ENCODE measurements around the gene CD82.

CD82 gene

GRCh38 chr11:44618561-44619425 is 53.3 kb downstream of the CD82 start:
- Histone ChIP-seq H3K27me3 (no peaks in the 10 kb centered on the region), H3K9me3 (no peaks in the 10 kb centered on the region), H3K4me1 (ENCODE audit: control insufficient read depth in 1 of 2, insufficient read depth in 1 of 2, low read depth in 1 of 2, low read length in 1 of 2) (peaks cover 27 to 33% of the 10 kb centered on the region in 2 experiments), H3K4me3 (ENCODE audit: low read depth in 1 of 2, low read length in 1 of 2) (no peak overlapping the region), H3K36me3 (peaks cover 76% of the 10 kb centered on the region), H3K27ac (no peak overlapping the region)
- TF ChIP-seq CTCF (IDR thresholded peaks at IDR 0.05) = no peak

GRCh38 chr11:44620328-44620725 is 54.9 kb downstream of the CD82 start:
- no peaks in the 10 kb centered on the region for H3K9me3 ChIP-seq
- H3K27me3 ChIP-seq = no peaks in the 10 kb centered on the region
- H3K36me3 ChIP-seq = peaks cover 63% of the 10 kb centered on the region
- H3K27ac ChIP-seq = no peak overlapping the region
- H3K4me1 ChIP-seq (ENCODE audit: control insufficient read depth in 1 of 2, insufficient read depth in 1 of 2, low read depth in 1 of 2, low read length in 1 of 2) = peaks cover 39 to 44% of the 10 kb centered on the region in 2 experiments
- TF ChIP-seq CTCF (IDR thresholded peaks at IDR 0.05) = no peak
- no peak overlapping the region for H3K4me3 ChIP-seq (ENCODE audit: low read depth in 1 of 2, low read length in 1 of 2)

GRCh38 chr11:44621140-44621681 is 55.7 kb downstream of the CD82 start:
- no peaks in the 10 kb centered on the region for H3K9me3 ChIP-seq
- H3K27ac ChIP-seq = no peak overlapping the region
- peaks cover 54% of the 10 kb centered on the region for H3K36me3 ChIP-seq
- no peak overlapping the region for H3K4me3 ChIP-seq (ENCODE audit: low read depth in 1 of 2, low read length in 1 of 2)
- H3K27me3 ChIP-seq = no peaks in the 10 kb centered on the region
- TF ChIP-seq CTCF (IDR thresholded peaks at IDR 0.05) = peak; percentile 70
- peaks cover 48 to 53% of the 10 kb centered on the region in 2 experiments for H3K4me1 ChIP-seq (ENCODE audit: control insufficient read depth in 1 of 2, insufficient read depth in 1 of 2, low read depth in 1 of 2, low read length in 1 of 2)

DNA sequence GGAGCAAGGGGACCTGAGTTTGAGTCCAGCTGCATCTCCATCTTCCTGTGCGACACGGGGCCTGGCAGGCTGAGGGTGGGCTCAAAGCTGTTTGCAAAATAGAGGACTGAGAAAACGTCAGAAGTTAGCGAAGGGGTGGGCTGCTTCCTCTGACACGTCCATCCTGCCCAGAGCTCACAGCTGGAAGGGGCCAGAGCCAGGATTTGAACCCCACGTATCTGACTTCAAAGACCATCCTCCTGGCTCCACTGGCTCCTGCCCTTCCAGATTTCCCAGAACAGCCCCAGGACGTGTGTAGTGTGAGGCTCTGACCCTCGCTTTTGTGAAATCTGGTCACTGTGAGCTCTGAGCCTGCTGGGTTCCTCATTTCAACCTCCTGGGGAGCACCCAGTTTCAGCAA is 56.3 kb downstream of the CD82 start:
- H3K4me3 ChIP-seq (ENCODE audit: low read depth in 1 of 2, low read length in 1 of 2) = no peak overlapping the region
- H3K4me1 ChIP-seq (ENCODE audit: control insufficient read depth in 1 of 2, insufficient read depth in 1 of 2, low read depth in 1 of 2, low read length in 1 of 2) = peaks cover 53 to 59% of the 10 kb centered on the region in 2 experiments
- H3K9me3 ChIP-seq = no peaks in the 10 kb centered on the region
- H3K27me3 ChIP-seq = no peaks in the 10 kb centered on the region
- H3K36me3 ChIP-seq = peaks cover 48% of the 10 kb centered on the region
- TF ChIP-seq CTCF (IDR thresholded peaks at IDR 0.05) = no peak
- peak overlapping the region; percentile 30 for H3K27ac ChIP-seq

DNA sequence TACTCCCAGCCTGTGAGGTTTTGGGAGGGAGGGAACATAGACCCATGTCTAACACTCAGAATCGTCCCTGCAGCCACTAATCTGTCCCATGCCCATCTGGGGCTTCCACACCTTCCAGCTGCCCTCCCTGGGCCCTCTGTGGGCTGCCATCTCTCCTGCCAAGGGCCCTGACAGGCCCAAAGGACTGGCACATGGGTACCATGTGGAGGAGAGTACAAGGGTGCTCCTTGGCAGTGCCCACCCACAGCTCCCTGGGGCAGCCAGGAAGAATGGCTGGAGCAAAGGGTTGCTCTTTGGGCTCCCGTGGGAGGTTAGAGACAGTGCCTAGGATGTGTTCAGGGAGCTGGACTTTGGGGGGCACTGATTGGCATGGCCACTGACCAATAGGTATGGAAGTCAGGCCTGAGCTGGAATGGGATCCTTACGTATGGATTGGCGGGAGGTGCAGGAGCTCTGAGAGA is 56.8 kb downstream of the CD82 start:
- no peaks in the 10 kb centered on the region for H3K27me3 ChIP-seq
- no peaks in the 10 kb centered on the region for H3K9me3 ChIP-seq

More for the DNA sequence above, 56.8 kb downstream of the CD82 start:
- Histone ChIP-seq H3K4me3 (ENCODE audit: low read depth in 1 of 2, low read length in 1 of 2) (no peak overlapping the region), H3K36me3 (peaks cover 44% of the 10 kb centered on the region), H3K4me1 (ENCODE audit: control insufficient read depth in 1 of 2, insufficient read depth in 1 of 2, low read depth in 1 of 2, low read length in 1 of 2) (peaks cover 58 to 63% of the 10 kb centered on the region in 2 experiments), H3K27ac (peak overlapping the region; percentile 30)
- no peak for TF ChIP-seq CTCF (IDR thresholded peaks at IDR 0.05)
